Peyer's patch (tissue), 4 donors: ENCODE measurements around the gene SHB. TPM values are rescaled to one million over a fixed set of nuclear protein-coding genes. Genes with fewer than 3 reads are reported as not detected.
A peak's percentile ranks its signal among the peaks of the same experiment; 100 is the strongest.
"Not testable (repeated sequence)": the region's sequence is repeated elsewhere in the genome, so short reads cannot be mapped to it uniquely, and the experiment has no call there.

ENCODE experiments used
- DNase-seq, 3 donors: peaks; one replicate each; pipeline ENCODE4 v3.0.0-alpha.2; 2017 to 2019
- H3K27ac ChIP-seq, 4 donors: fragments of 200-600 bp; sonication (generic); one replicate each; pipeline ENCODE4 v1.5.1; 2016 to 2019
- H3K27me3 ChIP-seq, 2 donors: fragments of 200-600 bp; sonication (generic); one replicate each; pipeline ENCODE4 v1.5.1; 2019
- H3K36me3 ChIP-seq, 3 donors: fragments of 200-600 bp; sonication (generic); one replicate each; pipeline ENCODE4 v1.5.1; 2016 to 2019
- H3K4me1 ChIP-seq, 4 donors: fragments of 200-600 bp; sonication (generic); one replicate each; pipeline ENCODE4 v1.5.1; 2016 to 2019
- H3K4me3 ChIP-seq, 4 donors: fragments of 200-600 bp; sonication (generic); 1 replicate in 3 of 4; 2 replicates in 1 of 4; pipeline ENCODE4 v1.5.1; 2016 to 2019; ENCODE audit warnings: mild to moderate bottlenecking in 1 of 4
- H3K9me3 ChIP-seq, 4 donors: fragments of 200-600 bp; sonication (generic); one replicate each; pipeline ENCODE4 v1.5.1; 2016 to 2019; ENCODE audit warnings: mild to moderate bottlenecking in 1 of 4
- CTCF ChIP-seq, 6 experiments: fragments of 450-650 bp in 4 of 6; fragments of 200-600 bp in 2 of 6; sonication (generic) in 1 of 6; IDR thresholded peaks; one replicate each; pipeline ENCODE4 v1.5.1; 2017 to 2019; ENCODE audit warnings: antibody characterized with exemption in 6 of 6, mild to moderate bottlenecking in 3 of 6, moderate library complexity in 1 of 6
- POLR2A ChIP-seq, 2 donors: fragments of 450-650 bp; IDR thresholded peaks; one replicate each; pipeline ENCODE4 v1.5.1; 2017; ENCODE audit warnings: antibody characterized with exemption in 2 of 2, mild to moderate bottlenecking in 2 of 2, moderate library complexity in 2 of 2
- total RNA-seq, 4 donors: library from RNA; depleted of rRNA; stranded (reverse); fragments of >200 nt; gene quantifications; one replicate each; pipeline ENCODE4 v1.1.0, GENCODE V29; 2016

The SHB gene
- total RNA-seq, 4 donors from 2014 or later, result 14.5 to 31.1 (median 25.6) TPM

- no peak for TF ChIP-seq CTCF (IDR thresholded peaks at IDR 0.05)
- no peak for TF ChIP-seq POLR2A (IDR thresholded peaks at IDR 0.05)
- H3K36me3 ChIP-seq, result no peaks in the 10 kb centered on the region
- peak overlapping the region in 1 of 4 donors; percentile 2 for H3K4me3 ChIP-seq
- no peak for DNase-seq
- H3K4me1 ChIP-seq, result peaks cover 0 to 39% (median 0%) of the 10 kb centered on the region in 4 donors
- H3K27ac ChIP-seq, result peak overlapping the region in 3 of 4 donors; percentile 61 to 88 (median 84)
- H3K9me3 ChIP-seq, result no peaks in the 10 kb centered on the region
- H3K27me3 ChIP-seq, result no peaks in the 10 kb centered on the region
Measured at GRCh38 chr9:38046661-38047300, 22.2 kb downstream of the SHB start.

- Histone ChIP-seq H3K27ac (peak overlapping the region in 2 of 4 donors; percentile 84 to 88), H3K4me1 (peaks cover 0 to 36% (median 0%) of the 10 kb centered on the region in 4 donors)
- H3K9me3 ChIP-seq, DNase-seq, H3K27me3 ChIP-seq, H3K36me3 ChIP-seq, H3K4me3 ChIP-seq: not testable (repeated sequence)
Measured at GRCh38 chr9:38045939-38046338, 23.1 kb downstream of the SHB start.

- peaks cover 0 to 36% (median 0%) of the 10 kb centered on the region in 4 donors for H3K4me1 ChIP-seq
- no peaks in the 10 kb centered on the region for H3K9me3 ChIP-seq
- no peak for DNase-seq
- no peaks in the 10 kb centered on the region for H3K27me3 ChIP-seq
- no peak overlapping the region for H3K4me3 ChIP-seq
- H3K27ac ChIP-seq, result no peak overlapping the region
- TF ChIP-seq POLR2A (IDR thresholded peaks at IDR 0.05) (no peak), CTCF (IDR thresholded peaks at IDR 0.05) (no peak)
- H3K36me3 ChIP-seq, result no peaks in the 10 kb centered on the region
Measured at GRCh38 chr9:38044706-38045105, 24.3 kb downstream of the SHB start.

- Histone ChIP-seq H3K27ac (peak overlapping the region in 1 of 4 donors; percentile 25), H3K36me3 (no peaks in the 10 kb centered on the region), H3K4me1 (peaks cover 0 to 43% (median 0%) of the 10 kb centered on the region in 4 donors), H3K9me3 (no peaks in the 10 kb centered on the region), H3K27me3 (no peaks in the 10 kb centered on the region), H3K4me3 (no peak overlapping the region)
- TF ChIP-seq CTCF (IDR thresholded peaks at IDR 0.05) (no peak), POLR2A (IDR thresholded peaks at IDR 0.05) (no peak)
- no peak for DNase-seq
Measured at GRCh38 chr9:38043931-38044623, 24.9 kb downstream of the SHB start.

GRCh38 chr9:38042626-38043357 is 26.2 kb downstream of the SHB start:
- H3K4me3 ChIP-seq, result no peak overlapping the region
- peaks cover 0 to 47% (median 0%) of the 10 kb centered on the region in 4 donors for H3K4me1 ChIP-seq
- H3K27me3 ChIP-seq, result no peaks in the 10 kb centered on the region
- no peaks in the 10 kb centered on the region for H3K9me3 ChIP-seq
- no peak overlapping the region for H3K27ac ChIP-seq
- no peaks in the 10 kb centered on the region for H3K36me3 ChIP-seq
- TF ChIP-seq POLR2A (IDR thresholded peaks at IDR 0.05) (no peak), CTCF (IDR thresholded peaks at IDR 0.05) (no peak)
- DNase-seq, result no peak
